Uterus (tissue), 2 donors: ENCODE measurements around the gene CCNQ.

Experiments used
- POLR2A ChIP-seq, 2 donors: fragments of 450-650 bp; IDR thresholded peaks; one replicate each; pipeline ENCODE4 v1.6.1; 2016; ENCODE audit warnings: antibody characterized with exemption in 2 of 2, mild to moderate bottlenecking in 1 of 2, moderate library complexity in 1 of 2
- TF ChIP-seq, protein P1 (sequence below), 4 experiments: fragments of 200-600 bp in 2 of 4; fragments of 450-650 bp in 2 of 4; sonication (generic) in 2 of 4; IDR thresholded peaks; one replicate each; pipeline ENCODE4 v1.5.1; 2016 to 2019; ENCODE audit warnings: antibody characterized with exemption in 4 of 4, mild to moderate bottlenecking in 2 of 4, moderate library complexity in 1 of 4

DNA sequence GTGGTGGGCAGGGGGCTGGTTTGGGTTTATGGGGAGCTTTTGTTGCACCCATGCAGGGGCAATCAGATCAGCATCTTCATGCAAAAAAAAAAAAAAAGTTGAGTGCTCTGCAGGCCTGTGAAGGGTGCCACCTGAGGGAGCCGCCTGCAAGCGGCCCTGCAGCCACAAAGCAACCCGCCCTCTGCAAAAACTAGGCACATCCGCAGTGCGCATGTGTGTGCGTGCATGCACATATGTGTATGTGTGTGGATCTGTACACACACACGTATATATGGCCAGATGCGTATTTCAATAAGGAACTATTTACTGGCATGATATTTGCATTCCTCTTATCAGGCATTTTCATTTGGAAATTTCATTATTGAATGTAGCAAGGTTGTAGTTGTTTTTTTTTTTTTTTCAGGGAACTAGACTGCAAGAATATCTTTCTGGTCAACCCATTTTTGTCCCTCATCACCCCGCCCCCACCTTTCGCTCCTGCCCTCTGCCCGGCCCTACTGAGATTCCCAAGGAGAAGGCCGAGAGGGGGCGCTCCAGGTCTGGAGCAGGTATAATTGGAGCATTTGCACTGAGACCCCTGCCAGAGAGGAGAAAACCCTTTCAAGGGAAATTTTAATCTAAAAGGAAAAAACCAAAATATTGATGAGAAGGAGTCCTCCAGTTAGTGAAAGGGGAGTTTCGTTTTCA, 18.1 kb downstream of the CCNQ start:
- TF ChIP-seq POLR2A (IDR thresholded peaks at IDR 0.05) = no peak
- TF ChIP-seq, protein P1, sequence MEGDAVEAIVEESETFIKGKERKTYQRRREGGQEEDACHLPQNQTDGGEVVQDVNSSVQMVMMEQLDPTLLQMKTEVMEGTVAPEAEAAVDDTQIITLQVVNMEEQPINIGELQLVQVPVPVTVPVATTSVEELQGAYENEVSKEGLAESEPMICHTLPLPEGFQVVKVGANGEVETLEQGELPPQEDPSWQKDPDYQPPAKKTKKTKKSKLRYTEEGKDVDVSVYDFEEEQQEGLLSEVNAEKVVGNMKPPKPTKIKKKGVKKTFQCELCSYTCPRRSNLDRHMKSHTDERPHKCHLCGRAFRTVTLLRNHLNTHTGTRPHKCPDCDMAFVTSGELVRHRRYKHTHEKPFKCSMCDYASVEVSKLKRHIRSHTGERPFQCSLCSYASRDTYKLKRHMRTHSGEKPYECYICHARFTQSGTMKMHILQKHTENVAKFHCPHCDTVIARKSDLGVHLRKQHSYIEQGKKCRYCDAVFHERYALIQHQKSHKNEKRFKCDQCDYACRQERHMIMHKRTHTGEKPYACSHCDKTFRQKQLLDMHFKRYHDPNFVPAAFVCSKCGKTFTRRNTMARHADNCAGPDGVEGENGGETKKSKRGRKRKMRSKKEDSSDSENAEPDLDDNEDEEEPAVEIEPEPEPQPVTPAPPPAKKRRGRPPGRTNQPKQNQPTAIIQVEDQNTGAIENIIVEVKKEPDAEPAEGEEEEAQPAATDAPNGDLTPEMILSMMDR (IDR thresholded peaks at IDR 0.05) = no peak
